GM12892 (cell line): ENCODE measurements around the gene LRP8.
A peak's percentile ranks its signal among the peaks of the same experiment; 100 is the strongest.

Experiments used
- DNase-seq: peaks from one replicate; pipeline ENCODE4 v3.0.0; 2011; ENCODE audit not compliant: insufficient read length
- FAIRE-seq: peaks from 2 replicates; lab custom pipeline; 2011; peaks lifted over from hg19 to GRCh38; lab: Jason Lieb, UNC
- POLR2A ChIP-seq: IDR thresholded peaks from 2 replicates; pipeline ENCODE4 v1.6.1; 2011; ENCODE audit warnings: low read depth, low read length, control low read depth
- POLR2AphosphoS5 ChIP-seq: IDR thresholded peaks from 2 replicates; pipeline ENCODE4 v1.6.1; 2011; ENCODE audit warnings: low read depth, low read length, control low read depth
- TAF1 ChIP-seq: IDR thresholded peaks from 2 replicates; pipeline ENCODE4 v1.6.1; 2011; ENCODE audit warnings: low read depth, mild to moderate bottlenecking, control low read depth, low read length, borderline replicate concordance

Gene LRP8

DNA sequence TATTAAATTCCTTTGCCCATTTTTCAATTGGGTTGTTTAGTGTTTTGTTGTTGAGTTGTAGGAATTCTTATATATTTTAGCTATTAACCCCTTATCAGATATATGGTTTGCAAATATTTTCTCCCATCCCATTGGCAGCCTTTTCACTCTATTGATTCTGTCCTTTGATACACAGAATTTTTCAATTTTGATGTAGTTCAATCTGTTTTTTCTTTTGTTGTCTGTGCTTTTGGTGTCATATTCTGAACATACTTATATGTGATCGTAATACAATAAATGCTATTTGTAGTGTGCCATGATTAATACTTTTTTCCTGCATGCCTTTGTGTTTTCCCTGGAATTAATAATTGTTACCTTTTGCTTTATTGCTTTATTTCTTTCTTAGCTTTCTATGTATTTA is 7.8 kb upstream of the LRP8 start:
- DNase-seq (no peak), FAIRE-seq (no peak)
- TF ChIP-seq TAF1 (no peak), POLR2A (no peak)

- FAIRE-seq (peak; percentile 48), DNase-seq (no peak)
- no peak for TF ChIP-seq POLR2AphosphoS5
- TF ChIP-seq POLR2A = no peak
- no peak for TF ChIP-seq TAF1
These were observed 6.9 kb upstream of the LRP8 start for GRCh38 chr1:53334781-53335180.

GRCh38 chr1:53334312-53334711 is 6.4 kb upstream of the LRP8 start:
- no peak for DNase-seq
- no peak for FAIRE-seq
- TF ChIP-seq TAF1 (no peak), POLR2AphosphoS5 (no peak), POLR2A (no peak)

DNA sequence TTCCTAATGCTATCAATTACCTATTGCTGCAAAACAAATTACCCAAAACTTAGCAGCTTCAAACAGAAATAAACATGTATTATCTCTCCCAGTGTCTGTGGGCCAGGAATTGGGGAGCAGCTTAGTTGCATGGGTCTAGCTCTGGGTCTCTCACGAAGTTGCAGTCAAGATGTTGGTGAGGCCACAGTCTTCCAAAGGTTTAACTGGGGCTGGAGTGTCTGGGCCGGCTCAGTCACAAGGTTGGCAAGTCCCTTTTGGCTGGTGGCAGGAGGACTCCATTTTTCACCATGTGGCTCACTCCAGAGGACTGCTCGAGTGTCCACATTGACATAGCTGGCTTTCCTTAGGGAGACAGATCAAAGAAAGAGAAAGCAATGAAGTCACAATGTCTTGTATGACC is 5.0 kb upstream of the LRP8 start:
- TF ChIP-seq POLR2AphosphoS5 (no peak), TAF1 (no peak), POLR2A (no peak)
- DNase-seq (no peak), FAIRE-seq (no peak)

DNA sequence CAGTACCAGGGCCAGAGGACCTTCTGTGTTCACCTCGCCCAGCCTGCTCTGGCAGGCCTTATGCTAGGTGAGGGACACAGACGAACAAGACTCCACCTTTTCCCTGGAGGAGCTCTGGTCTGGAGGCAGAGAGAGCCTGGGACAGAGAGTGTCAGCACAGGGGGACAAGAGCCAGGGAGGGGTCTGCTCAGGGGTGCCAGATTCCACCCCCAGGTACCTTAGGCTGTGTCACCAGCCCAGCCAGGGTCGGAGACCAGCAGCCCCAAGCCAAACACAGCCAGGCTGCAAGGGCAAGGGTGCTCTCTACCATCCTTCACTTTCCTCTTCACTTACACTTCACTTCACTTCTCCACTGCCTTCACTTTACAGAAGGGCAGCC is 4.3 kb upstream of the LRP8 start:
- TF ChIP-seq TAF1 (no peak), POLR2A (no peak), POLR2AphosphoS5 (no peak)
- DNase-seq (no peak), FAIRE-seq (no peak)

GRCh38 chr1:53331446-53332185 is 3.7 kb upstream of the LRP8 start:
- DNase-seq = no peak
- no peak for FAIRE-seq
- TF ChIP-seq POLR2A (no peak), POLR2AphosphoS5 (no peak), TAF1 (no peak)

- DNase-seq (no peak), FAIRE-seq (no peak)
- TF ChIP-seq TAF1 (no peak), POLR2AphosphoS5 (no peak), POLR2A (no peak)
These were observed 2.9 kb upstream of the LRP8 start for GRCh38 chr1:53330819-53331218.

DNA sequence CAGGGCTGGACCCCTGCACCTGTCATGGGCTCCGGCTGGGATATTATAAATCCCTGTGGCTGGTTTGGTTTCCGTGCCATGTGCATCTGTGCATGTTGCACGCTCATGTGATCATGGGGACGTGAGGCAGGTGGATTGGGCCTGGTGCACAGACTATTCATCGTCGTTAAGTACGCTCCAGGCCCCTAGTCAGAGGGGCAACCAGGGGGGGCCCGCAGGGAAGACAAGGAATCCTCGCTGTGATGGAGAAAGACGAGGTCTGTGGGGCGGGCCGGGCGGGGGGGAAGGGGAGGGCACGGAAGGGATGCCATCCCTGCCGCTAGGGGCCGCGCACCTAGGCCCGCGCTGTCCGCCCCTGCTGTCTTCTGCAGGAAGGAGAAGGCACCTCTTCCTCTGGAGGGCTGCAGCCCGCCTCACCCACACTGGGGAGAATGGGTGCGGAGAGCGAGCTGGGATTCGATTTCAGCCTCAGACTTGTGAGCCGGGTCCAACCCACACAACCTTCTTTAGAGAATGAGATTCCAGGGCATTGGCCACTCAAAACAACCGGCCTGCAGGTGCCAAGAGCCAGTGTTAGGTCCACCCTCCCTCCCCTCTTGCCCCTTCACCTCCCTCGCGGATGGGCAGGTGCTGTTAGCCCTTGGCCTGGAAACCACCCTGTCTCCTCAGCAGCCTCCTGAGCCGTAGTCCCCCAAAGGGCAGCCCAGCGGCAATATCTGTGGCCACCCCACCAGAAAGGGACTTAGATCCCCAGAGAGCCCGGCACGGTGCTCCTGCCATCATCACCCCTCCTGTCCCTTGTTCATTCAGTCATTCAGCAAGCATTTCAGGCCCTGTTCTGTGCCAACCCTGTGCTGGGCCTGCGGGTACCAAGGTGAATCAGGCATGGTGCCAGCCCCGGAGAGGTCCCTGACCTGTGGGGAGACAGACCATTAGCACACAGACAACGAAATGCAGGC is 950 bp upstream of the LRP8 start:
- peak; percentile 40 for FAIRE-seq
- DNase-seq = no peak
- TF ChIP-seq POLR2AphosphoS5 (no peak; the same call in 1 of the 2 replicates), POLR2A (no peak), TAF1 (no peak)

DNA sequence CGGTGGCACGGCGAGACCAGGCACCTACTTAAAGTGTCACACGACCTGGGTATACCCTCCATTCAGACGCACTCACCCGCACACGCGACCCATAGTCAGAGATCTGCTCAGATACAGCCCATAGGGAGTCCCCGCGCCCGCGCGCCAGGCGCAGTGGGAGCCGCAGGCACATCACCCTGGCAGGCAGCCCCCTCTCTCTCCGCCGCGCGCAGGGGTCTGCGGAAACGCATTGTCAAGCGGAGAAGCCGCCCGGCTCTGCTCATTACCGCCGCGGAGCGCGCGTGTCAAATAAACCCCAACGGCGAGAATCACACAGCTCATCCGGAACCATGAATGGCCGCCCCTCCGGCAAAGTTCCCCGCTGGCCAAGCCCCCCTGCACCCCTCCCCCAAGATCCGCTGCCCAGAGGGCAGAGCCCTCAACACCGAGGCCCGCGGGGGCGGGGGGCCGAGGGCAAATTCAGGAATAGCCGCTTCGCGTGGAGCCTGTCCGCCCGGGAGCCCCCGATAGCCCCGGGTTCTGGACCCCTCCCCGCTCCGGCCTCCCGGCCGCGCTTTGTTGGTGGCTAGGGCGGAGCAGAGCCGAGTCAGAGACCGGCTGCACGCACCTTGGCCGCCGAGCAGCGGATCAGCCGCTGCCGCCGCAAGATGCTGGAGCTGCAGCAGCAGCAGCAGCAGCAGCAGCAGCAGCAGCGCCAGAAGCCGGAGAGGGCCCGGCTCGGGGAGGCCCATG is 522 bp downstream of the LRP8 start:
- FAIRE-seq = peak; percentile 53
- no peak for DNase-seq
- TF ChIP-seq TAF1 (no peak), POLR2AphosphoS5 (no peak; the same call in 1 of the 2 replicates), POLR2A (peak; percentile 54; the same call in 1 of the 2 replicates)

DNA sequence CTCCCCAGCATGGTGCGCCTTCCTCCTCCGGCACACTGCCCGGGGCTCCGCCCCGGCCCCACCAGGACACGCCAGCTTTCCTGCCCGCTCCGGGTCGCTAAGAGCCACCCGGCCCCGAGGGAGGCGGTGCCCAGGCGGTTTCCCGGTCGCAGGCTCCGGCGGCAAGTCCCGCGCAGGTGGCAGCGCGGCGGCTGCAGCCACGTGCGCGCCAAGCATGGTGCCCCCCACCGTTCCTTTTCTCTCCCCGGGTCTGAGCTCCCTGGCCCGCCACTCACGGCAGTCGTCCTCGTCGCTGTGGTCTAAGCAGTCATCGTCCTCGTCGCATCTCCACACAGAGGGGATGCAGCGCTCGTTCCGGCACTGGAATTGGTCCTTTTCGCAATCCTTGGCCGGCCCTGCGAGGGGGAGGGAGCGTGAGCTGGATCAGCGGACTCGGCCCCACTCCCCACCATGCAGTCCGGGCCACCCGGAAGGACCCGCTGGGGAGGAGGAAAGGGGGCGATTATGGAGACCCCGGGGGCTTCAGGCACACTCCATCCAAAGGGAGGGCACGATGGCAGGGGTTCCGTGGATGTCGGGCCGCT is 1.2 kb downstream of the LRP8 start:
- peak; percentile 62 for DNase-seq

More for the DNA sequence above, 1.2 kb downstream of the LRP8 start:
- TF ChIP-seq POLR2AphosphoS5 (no peak; the same call in 1 of the 2 replicates), TAF1 (no peak), POLR2A (no peak)
- FAIRE-seq = peak; percentile 66
